Fibroblast of peridontal ligament (primary cell): ENCODE data around the gene ADH5.
"Not testable (repeated sequence)": the region's sequence is repeated elsewhere in the genome, so short reads cannot be mapped to it uniquely, and the experiment has no call there.

Source experiments
- DNase-seq: peaks from one replicate; pipeline ENCODE4 v3.0.0-alpha.2; 2010; ENCODE audit errors: extremely low read depth

The ADH5 gene

DNA sequence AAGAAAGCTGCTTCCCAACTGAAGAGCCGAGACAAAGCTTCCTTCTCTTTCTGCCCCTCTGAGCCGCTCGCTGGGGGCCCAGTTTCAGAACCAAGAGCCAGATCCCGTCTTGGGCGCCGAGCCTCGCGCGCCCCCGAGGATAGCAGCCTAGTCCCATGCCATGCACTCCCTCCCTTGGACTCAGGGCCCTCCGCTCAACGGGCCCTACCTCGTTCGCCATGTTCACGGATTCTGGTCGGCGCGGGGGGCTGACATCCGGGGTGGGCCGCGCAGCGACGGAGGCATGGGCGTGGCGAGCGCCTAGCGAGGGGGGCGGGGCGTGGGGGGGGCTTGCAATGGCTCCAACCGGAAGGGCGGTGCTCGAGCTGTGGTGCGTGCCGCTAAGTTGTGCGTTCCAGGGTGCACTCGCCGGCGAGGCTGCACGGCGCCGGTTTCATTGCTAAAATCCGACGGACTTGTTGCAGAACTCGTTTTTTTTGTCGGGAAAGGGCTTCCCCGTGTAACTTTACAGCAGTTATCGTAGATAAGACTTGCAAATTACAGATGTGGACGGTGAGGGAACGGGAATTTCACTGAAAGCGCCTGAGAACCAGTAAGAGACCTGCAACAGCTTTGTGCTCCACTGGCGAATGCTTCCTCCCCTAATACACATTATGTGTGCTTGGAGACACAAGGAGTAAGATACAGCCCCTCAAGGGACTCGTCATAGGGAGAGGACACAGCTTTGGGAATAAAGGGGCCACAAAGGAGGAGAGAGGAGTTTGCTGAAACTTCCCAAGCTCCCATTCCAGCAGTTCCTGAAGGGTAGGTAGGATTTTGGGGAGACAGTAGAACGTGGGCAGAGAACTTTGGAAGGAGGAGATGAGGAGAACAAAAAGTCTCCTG is at the start of gene ADH5:
TSS of gene ADH5 (minus strand) at position 308 of the 885 bp plus-strand sequence. CDS start at position 220, 88 bp downstream.
- DNase-seq, result peak; percentile 80

DNA sequence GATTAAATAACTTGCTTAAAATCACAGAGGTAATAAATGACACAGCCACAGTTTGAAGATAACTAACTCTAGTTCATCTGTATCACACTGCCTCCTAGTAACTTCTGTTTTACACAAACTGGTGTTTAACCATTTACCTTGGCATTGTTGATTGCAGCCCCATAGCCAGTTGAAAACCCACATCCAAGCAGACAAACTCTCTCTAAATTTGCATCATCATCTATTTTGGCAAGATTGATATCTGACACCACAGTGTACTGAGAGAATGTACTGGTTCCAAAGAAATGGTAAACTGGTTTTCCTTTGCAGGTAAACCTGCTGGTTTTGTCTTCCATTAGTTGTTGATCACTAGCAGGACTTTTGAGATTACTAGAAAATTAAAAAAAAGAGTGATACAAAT is 47.7 kb upstream of the ADH5 start:
- no peak for DNase-seq

DNA sequence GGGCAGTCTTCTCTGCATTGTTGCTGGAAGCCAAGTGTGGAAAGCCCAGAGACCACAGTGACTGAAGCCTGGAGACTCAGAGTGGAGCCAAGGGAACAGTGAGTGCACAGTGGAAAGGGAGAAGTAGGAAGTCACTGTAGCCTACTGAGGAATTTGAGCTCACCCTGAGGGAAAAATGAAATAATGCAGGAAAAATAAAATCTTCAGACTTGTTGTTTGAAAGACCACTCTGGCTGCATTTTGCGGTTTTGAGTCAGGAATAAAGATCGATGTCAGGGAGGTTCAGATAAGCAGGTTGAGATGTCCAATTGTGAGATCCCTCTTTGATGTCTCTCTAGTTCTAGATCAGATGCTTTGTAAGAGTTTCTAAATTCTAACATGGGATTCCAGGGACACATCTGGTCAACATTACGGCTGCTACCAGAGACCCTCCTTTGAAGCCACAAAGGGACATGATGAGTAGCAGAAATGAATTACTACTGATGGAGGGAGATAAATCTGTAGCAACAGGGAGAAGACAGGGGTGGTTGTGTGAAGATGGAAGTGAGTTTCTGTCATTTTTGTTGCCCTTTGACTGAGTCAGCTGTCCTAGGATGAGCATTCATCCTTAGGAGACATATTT is 47.1 kb upstream of the ADH5 start:
- no peak for DNase-seq

DNA sequence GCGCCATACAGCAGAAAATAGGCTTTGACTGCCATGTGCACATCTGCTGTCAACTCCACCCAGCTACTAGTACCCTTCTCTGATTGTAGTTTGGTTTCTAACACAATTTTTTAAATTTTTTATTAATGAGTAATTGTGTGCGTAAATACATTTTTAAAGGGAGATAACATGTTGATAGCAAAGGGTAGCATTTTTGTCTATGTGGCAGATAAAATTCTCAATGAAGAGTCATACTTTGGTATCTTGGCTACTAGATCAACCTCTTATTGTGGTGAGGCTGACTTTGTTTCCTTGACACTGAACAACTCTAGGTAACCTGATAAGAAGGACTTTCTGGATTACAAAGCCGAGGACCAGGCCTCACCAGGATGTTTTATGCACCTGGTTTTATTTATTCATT is 46.0 kb upstream of the ADH5 start:
- no peak for DNase-seq

DNA sequence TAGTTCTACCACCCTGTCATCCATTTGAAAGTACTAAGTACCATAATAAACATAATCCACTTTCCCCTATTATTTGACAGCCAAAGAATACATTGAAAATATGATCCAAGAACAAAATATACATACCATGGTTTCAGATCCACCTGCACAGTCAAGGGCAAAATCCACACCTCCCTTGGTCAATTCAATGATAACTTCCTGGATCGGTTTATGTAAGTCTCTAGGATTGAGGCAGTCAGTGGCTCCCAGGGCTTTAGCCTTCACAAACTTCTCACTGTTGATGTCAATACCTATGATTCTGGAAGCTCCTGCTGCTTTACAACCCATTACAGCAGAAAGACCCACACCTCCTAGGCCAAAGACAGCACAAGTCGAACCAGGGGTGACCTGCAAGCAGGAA is 42.8 kb upstream of the ADH5 start:
- DNase-seq, result no peak

DNA sequence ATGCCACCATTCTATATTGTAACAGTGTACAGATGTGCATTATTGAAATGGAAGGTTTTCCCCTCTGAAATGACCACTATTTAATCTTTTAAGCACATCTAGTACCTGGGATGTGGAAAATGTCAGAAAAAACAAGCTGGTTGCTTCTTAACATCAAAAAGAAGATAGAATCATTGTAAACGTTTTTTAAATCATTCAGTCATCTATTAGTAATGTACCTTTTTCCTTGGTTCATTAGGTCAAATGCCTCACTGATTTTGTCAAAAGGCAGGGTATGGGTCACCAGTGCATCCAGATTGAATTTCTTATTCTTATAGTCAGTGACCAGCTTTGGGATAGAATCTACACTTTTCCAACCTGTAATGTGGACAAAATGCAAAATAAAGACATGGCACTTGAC is 37.8 kb upstream of the ADH5 start:
- DNase-seq, result no peak

DNA sequence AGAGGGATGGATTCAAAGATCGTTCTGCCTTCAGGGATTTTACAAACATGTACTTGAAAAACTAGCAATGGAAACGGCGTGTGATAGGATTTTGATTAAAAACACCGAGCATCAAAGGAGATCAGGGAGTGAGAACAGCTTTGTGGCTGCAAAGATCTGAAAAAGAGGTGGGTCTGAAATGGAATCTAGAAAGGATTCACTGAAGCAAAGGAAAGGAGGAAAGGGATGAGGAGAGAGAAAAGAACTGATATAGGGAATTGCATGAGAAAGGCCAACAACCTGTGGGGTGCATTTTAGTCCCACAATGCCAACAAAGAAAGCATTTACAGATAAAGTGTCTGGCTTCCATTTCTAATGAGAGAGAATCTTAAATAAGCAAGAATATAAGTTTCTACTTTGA is 32.4 kb upstream of the ADH5 start:
- DNase-seq, result no peak

DNA sequence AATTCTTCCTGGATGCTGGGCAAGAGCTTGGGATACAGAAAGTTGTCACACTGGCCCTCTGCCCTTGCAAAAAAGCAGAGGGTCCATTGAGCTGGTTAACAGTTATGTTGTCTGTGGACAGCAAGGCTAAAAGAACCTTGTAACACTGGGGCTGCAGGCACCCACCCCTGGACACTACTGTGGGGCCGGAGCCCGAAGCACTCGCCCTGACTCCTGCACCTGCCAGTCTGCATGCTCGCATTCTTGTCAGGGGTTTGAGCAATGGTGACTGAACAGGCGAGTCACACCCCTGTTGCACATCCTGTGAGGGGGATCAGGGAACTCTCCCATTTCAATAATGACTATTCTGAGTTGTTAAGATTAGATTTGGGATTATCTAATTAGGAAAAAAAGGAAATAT is 31.9 kb upstream of the ADH5 start:
- no peak for DNase-seq

DNA sequence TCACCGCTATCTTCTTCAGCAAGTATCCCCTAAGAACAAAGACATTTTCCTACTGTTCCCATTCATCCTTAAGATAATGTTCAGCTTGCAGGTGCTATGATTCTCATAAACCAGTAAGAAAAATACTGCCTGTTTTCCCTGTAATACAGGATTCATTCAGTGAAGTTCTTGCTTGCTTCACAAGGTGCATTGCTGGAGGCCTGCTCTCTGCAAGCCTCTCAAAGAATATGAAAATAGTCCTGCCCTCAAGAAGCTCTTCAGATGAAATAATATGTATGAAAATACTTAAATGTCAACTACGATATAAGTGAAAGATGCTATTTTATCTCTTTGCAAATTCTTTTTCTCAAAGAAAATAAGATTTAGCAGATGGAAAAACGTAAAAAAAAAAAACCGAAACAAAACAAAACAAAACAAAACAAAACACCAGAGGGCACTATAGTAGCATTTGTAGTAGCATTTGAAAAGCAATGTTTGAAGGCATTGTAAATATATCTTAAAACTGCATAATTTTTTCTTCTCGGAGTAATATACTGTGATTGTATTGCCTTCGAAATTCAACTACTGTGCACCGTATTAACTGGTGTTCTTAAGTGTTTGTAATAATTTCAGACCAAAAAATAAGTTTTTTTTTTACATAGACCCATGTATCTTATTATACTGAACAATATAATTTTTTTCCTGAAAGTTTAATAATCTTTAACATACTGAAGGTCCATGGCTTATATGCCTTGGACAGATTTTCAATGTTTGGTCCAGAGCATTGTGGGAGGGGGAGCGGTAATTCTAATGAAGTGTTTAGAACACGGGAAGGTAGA is 29.5 kb upstream of the ADH5 start:
- peak; percentile 73 for DNase-seq

DNA sequence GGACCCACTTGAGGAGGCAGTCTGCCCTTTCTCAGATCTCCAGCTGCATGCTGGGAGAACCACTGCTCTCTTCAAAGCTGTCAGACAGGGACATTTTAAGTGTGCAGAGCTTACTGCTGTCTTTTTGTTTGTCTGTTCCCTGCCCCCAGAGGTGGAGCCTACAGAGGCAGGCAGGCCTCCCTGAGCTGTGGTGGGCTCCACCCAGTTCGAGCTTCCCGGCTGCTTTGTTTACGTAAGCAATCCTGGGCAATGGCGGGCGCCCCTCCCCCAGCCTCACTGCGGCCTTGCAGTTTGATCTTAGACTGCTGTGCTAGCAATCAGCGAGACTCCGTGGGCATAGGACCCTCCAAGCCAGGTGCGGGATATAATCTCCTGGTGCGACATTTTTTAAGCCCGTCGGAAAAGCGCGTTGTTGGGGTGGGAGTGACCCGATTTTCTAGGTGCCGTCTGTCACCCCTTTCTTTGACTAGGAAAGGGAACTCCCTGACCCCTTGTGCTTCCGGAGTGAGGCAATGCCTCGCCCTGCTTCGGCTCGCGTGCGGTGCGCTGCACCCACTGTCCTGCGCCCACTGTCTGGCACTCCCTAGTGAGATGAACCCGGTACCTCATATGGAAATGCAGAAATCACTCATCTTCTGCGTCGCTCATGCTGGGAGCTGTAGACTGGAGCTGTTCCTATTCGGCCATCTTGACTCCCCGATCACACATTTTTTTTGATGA is 28.7 kb upstream of the ADH5 start:
- DNase-seq, result not testable (repeated sequence)

DNA sequence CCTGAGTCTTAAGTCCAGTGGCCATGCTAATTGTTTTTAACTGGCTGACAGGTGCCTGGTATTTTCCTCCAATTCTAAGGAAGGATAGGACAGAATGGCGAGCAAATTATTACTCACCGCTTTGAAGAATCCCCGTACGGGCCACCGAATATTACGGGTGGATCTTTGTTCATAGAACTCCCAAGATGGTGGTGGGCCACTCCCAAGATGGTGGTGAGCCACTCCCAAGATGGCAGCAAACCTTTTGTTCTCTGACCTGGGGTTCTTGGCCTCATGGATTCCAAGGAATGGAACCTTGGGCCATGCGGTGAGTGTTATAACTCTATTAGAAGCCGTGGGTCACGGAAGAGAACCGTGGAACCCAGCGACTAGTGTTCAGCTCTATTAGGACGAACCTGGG is 20.7 kb upstream of the ADH5 start:
- DNase-seq, result not testable (repeated sequence)

DNA sequence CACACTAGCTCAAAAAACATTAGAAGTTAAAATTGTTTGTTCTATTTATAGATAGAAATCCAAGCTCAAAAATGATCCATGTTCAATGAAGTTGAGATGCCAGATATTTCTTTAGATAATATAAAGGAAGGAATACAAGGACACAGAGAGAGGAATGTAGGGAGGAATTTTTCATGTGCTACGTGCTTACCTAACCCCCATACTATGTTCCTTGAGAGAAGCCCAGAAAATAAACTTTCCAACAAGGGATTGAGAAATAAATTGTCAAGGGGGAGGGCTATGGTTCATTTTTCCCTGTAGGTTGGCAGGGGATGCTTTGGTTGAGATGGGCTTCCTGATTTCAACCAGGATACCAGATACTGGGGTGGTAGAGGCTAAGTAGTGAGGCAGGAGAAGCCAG is 15.6 kb upstream of the ADH5 start:
- no peak for DNase-seq

DNA sequence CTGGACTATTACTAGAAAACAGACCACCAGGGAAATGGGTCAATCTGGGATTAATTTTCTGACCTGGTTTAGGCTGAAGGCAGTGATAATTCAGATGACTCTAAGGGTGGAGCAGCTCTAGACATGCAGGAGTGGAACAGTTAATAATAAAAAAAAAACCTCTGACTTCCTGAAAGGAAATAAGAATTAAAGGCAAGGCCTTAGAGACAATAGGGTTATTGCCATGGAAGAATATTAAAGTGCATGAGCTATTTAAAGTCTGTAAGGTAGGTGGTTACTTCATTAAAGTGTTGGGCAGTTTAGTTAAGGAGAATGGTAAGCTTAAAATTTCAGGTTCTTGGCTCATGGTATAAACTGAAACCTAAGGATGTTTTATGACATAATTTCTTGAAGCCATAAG is 14.6 kb upstream of the ADH5 start:
- DNase-seq, result no peak

DNA sequence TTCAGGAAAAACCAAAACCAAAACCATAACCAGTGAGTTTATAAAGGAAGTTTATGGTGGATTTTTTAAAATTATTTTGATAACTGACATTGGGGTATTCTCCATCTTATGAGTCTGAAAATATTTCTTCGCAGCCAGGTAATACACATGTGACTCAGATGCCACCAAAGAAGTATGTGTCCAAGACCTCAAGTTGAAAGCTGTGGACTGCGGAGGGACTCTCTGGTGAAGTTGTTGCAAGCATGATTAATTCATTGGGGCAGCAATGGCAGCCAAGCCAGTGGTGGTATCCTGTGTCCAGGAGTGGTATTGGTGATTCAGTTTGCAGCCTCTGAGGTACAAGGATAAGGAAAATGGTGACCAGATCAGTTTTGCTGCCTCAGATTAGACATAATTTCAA is 14.0 kb upstream of the ADH5 start:
- DNase-seq, result no peak

DNA sequence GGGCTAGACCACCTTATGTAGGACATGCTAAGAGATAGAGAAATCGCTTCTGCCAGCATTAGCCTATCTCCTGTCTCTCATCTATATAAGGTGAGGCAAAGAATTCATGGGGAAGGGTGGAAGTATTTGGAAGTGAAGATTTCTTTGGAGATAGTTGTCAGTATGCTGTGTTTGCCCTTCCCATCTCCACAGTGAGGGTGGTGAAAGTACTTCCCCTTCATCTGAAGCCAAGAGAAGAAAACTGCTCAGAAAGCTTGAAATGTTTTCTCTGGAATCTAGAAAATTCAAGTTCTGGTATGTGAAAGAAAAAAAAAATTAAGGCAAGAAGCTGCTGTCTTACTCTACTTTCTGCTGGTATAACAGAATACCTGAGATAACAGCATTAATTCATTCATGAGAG is 12.3 kb upstream of the ADH5 start:
- peak; percentile 16 for DNase-seq

DNA sequence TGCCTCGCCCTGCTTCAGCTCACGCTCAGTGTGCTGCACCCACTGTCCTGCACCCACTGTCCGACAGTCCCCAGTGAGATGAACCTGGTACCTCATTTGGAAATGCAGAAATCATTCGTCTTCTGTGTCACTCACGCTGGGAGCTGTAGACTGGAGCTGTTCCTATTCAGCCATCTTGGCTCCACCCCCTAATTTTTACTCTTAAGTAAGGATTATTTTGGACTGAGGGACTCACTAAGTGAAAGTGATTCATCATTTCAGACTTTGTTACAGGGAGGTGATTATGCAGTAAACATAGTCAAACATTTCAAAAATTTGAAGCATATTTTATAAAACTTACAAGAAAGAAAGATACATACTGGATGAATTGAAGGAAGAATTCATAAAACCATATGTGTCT is 11.2 kb upstream of the ADH5 start:
- peak; percentile 58 for DNase-seq

DNA sequence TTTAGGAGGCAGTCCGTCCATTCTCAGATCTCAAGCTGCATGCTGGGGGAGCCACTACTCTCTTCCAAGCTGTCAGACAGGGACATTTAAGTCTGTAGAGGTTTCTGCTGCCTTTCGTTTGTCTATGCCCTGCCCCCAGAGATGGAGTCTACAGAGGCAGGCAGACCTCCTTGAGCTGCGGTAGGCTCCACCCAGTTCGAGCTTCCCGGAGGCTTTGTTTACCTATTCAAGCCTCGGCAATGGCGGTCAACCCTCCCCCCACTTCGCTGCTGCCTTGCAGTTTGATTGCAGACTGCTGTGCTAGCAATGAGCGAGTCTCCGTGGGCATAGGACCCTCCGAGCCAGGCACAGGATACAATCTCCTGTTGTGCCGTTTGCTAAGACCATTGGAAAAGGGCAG is 10.7 kb upstream of the ADH5 start:
- no peak for DNase-seq

DNA sequence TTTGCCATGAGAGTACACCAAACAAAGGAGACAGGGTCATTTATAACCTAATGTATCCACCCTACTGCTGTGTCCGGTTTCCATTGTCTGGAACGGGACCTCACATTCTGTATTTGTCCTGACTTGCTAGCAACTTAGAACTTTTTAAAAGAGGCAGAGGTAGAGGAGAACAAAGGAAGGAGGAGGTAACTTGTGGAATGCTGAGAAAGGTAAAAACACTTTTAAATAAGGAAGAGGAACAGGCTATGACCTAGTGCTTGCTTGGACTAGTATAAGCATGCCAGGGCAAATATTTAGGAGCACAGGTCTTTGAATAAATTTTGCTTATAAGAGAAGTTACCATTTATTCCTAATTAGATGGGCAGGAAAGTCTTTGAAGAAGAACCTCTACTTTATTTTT is 3.3 kb upstream of the ADH5 start:
- DNase-seq, result not testable (repeated sequence)

DNA sequence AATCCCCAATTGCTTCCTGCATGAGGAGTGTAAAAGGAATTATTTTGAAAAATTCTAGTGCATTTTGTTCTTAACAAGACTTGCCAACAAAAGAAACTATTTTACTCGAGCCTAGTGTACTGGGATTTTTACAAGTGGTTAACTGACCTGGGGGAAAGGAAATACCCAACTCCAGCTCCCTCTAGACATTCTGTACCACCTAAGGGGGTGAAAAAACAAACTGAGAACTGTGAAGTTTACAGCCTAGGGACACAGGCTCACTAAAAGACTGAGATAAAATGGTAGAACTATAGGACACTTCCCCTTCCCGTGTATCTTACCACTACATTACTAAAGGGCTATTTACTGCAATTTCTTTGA is 2.6 kb upstream of the ADH5 start:
- no peak for DNase-seq

DNA sequence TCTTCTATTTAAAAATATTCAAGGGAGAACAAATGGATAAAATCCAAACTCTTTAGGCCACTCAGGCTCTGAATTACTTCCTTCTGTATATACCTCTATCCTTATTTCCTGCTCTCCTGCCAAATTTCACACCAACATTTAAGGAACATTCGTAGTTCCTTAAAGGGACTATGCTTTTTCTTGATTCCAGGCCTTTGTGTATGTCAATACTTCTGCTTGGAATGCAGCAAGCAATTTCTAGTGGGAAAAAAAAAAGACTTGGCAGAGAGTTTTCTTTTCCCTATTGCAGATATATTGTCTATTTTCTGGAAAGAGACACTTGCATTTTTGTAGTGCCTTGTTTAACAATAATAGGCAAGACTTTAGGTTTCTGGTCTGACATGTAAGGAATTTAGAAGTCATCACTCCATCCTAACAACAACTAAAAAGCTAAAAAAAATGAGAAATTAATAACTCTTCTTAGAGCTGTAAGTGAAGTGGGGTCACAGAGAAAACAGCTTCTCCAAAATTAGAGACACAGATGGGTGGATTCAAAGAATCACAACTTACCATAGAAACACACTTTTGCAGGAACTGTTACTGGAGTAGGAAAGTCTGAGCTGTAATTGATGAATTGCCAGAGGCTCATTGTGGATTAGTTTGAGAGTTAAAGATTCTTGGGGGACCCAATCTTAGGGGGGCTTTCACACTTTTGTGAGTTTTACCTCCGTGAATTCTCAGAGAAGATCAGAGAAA is 2.1 kb upstream of the ADH5 start:
- peak; percentile 50 for DNase-seq

DNA sequence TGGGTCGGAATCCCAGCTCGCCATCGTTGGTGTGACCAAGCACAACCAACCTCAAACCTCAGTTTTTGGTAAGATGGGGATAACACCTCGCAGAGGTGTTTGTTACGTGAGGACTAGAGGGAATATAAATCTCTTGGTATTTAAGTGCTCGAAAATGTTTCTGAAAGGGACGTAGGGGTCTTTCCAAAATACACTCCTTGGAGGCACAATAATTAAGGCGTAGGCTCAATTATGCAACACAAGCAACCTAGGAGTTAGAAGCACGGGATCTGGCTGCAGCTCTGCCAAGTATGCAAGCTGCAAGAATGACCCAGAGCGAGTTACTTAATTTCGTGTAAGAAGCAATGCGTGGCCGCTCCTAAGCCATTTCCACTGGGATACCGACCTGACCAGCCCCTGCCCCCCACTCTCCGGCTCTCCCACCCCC is 552 bp downstream of the ADH5 start:
- peak; percentile 93 for DNase-seq
